Hindlimb muscle (tissue), 1 donor: ENCODE data around the gene SMURF1. TPM values are rescaled to one million over a fixed set of nuclear protein-coding genes. Genes with fewer than 3 reads are reported as not detected.
"Not testable (repeated sequence)": the region's sequence is repeated elsewhere in the genome, so short reads cannot be mapped to it uniquely, and the experiment has no call there.

Experiments used
- DNase-seq: peaks from one replicate; pipeline ENCODE4 v3.0.0-alpha.2; 2013
- polyA plus RNA-seq: library from polyadenylated mRNA; unstranded; fragments of 120-200 nt; gene quantifications from one replicate; pipeline ENCODE4 v1.2.1, GENCODE V29; 2013; ENCODE audit not compliant: insufficient read length

The SMURF1 gene
- polyA plus RNA-seq, 1 donor: 8.7 TPM

GRCh38 chr7:99120916-99121315, 23.0 kb downstream of the SMURF1 start:
- DNase-seq: no peak

- DNase-seq: no peak
Measured at GRCh38 chr7:99120501-99120900, 23.4 kb downstream of the SMURF1 start.

GRCh38 chr7:99118077-99118476, 25.8 kb downstream of the SMURF1 start:
- no peak for DNase-seq

GRCh38 chr7:99116144-99116543, 27.8 kb downstream of the SMURF1 start:
- no peak for DNase-seq

GRCh38 chr7:99115379-99115778, 28.5 kb downstream of the SMURF1 start:
- no peak for DNase-seq

- DNase-seq: no peak
Measured at GRCh38 chr7:99112979-99113378, 30.9 kb downstream of the SMURF1 start.

GRCh38 chr7:99112097-99112496, 31.8 kb downstream of the SMURF1 start:
- DNase-seq: no peak

GRCh38 chr7:99111591-99111990, 32.3 kb downstream of the SMURF1 start:
- no peak for DNase-seq

- no peak for DNase-seq
Measured at GRCh38 chr7:99109108-99110051, 34.5 kb downstream of the SMURF1 start.

GRCh38 chr7:99108613-99109012, 35.3 kb downstream of the SMURF1 start:
- DNase-seq: no peak

- no peak for DNase-seq
Measured at GRCh38 chr7:99106821-99107241, 37.1 kb downstream of the SMURF1 start.

GRCh38 chr7:99106411-99106810, 37.5 kb downstream of the SMURF1 start:
- no peak for DNase-seq

GRCh38 chr7:99105756-99106155, 38.2 kb downstream of the SMURF1 start:
- no peak for DNase-seq

- DNase-seq: no peak
Measured at GRCh38 chr7:99104631-99105030, 39.3 kb downstream of the SMURF1 start.

- not testable (repeated sequence) for DNase-seq
Measured at GRCh38 chr7:99103836-99104235, 40.1 kb downstream of the SMURF1 start.

GRCh38 chr7:99102809-99103690, 40.9 kb downstream of the SMURF1 start:
- no peak for DNase-seq

GRCh38 chr7:99102361-99102760, 41.5 kb downstream of the SMURF1 start:
- DNase-seq: no peak

GRCh38 chr7:99101516-99101915, 42.4 kb downstream of the SMURF1 start:
- DNase-seq: not testable (repeated sequence)

GRCh38 chr7:99099499-99100077, 44.3 kb downstream of the SMURF1 start:
- DNase-seq: no peak

- DNase-seq: no peak
Measured at GRCh38 chr7:99098824-99099498, 44.9 kb downstream of the SMURF1 start.

GRCh38 chr7:99098286-99098823, 45.6 kb downstream of the SMURF1 start:
- no peak for DNase-seq

GRCh38 chr7:99097730-99098129, 46.2 kb downstream of the SMURF1 start:
- DNase-seq: no peak
